Endothelial cell (in vitro differentiated cells): Measurements from ENCODE around the gene CPEB2. TPM values are rescaled to one million over a fixed set of nuclear protein-coding genes. Genes with fewer than 3 reads are reported as not detected.

Experiments used
- DNase-seq: peaks from one replicate; pipeline ENCODE4 v3.0.0; 2021; ENCODE audit warnings: low spot score
- H3K27ac Mint-ChIP-seq: one replicate; pipeline ENCODE4 v1.8.0; 2021; ENCODE audit warnings: mixed read lengths, inconsistent platforms; ENCODE audit not compliant: unreplicated experiment
- H3K27me3 Mint-ChIP-seq: one replicate; pipeline ENCODE4 v1.8.0; 2021; ENCODE audit warnings: mild to moderate bottlenecking, moderate library complexity, mixed read lengths, inconsistent platforms; ENCODE audit not compliant: unreplicated experiment
- H3K36me3 Mint-ChIP-seq: one replicate; pipeline ENCODE4 v1.8.0; 2021; ENCODE audit warnings: mild to moderate bottlenecking, low read depth, mixed read lengths, inconsistent platforms; ENCODE audit not compliant: unreplicated experiment
- H3K4me1 Mint-ChIP-seq: one replicate; pipeline ENCODE4 v1.8.0; 2021; ENCODE audit warnings: mild to moderate bottlenecking, mixed read lengths, inconsistent platforms; ENCODE audit not compliant: unreplicated experiment
- H3K4me3 Mint-ChIP-seq: one replicate; pipeline ENCODE4 v1.8.0; 2021; ENCODE audit warnings: mild to moderate bottlenecking, mixed read lengths, inconsistent platforms; ENCODE audit not compliant: unreplicated experiment
- H3K9me3 Mint-ChIP-seq: one replicate; pipeline ENCODE4 v1.8.0; 2021; ENCODE audit warnings: mixed read lengths, inconsistent platforms; ENCODE audit not compliant: unreplicated experiment
- CTCF ChIP-seq: fragments of 200-600 bp; sonication (generic); IDR thresholded peaks from one replicate; pipeline ENCODE4 v1.5.0; 2021; ENCODE audit warnings: antibody characterized with exemption; ENCODE audit not compliant: unreplicated experiment
- total RNA-seq: library from RNA; stranded (reverse); fragmentation: NEBNext Ultra II Directional; extraction: Animal tissue kit (Norgen Biotek cat#: 25700); gene quantifications from one replicate; pipeline ENCODE4 v1.2.1, GENCODE V29; 2021; ENCODE audit not compliant: unreplicated experiment

CPEB2 gene
- total RNA-seq, 1 donor from 2014 or later, result 14.9 TPM

GRCh38 chr4:15110120-15110571, 107.9 kb downstream of the CPEB2 start:
- H3K4me1 Mint-ChIP-seq, result no peaks in the 10 kb centered on the region
- H3K4me3 Mint-ChIP-seq, result no peak overlapping the region
- H3K9me3 Mint-ChIP-seq, result no peaks in the 10 kb centered on the region
- DNase-seq, result no peak
- no peaks in the 10 kb centered on the region for H3K36me3 Mint-ChIP-seq
- TF ChIP-seq CTCF, result no peak
- no peak overlapping the region for H3K27ac Mint-ChIP-seq
- H3K27me3 Mint-ChIP-seq, result no peaks in the 10 kb centered on the region

- H3K27ac Mint-ChIP-seq, result no peak overlapping the region
- H3K9me3 Mint-ChIP-seq, result no peaks in the 10 kb centered on the region
- no peak for TF ChIP-seq CTCF
- no peak for DNase-seq
- H3K27me3 Mint-ChIP-seq, result peaks cover 2% of the 10 kb centered on the region
- no peak overlapping the region for H3K4me3 Mint-ChIP-seq
- H3K36me3 Mint-ChIP-seq, result no peaks in the 10 kb centered on the region
- no peaks in the 10 kb centered on the region for H3K4me1 Mint-ChIP-seq
Measured at GRCh38 chr4:15116509-15117079, 114.3 kb downstream of the CPEB2 start.

- no peak for DNase-seq
- Mint-ChIP-seq H3K4me3 (no peak overlapping the region), H3K36me3 (no peaks in the 10 kb centered on the region), H3K27me3 (peaks cover 2% of the 10 kb centered on the region), H3K4me1 (no peaks in the 10 kb centered on the region), H3K27ac (no peak overlapping the region), H3K9me3 (no peaks in the 10 kb centered on the region)
- TF ChIP-seq CTCF, result no peak
Measured at GRCh38 chr4:15117270-15117946, 115.1 kb downstream of the CPEB2 start.

- Mint-ChIP-seq H3K27me3 (peaks cover 2% of the 10 kb centered on the region), H3K36me3 (no peaks in the 10 kb centered on the region), H3K9me3 (no peaks in the 10 kb centered on the region), H3K27ac (no peak overlapping the region), H3K4me3 (no peak overlapping the region), H3K4me1 (no peaks in the 10 kb centered on the region)
- no peak for TF ChIP-seq CTCF
- DNase-seq, result no peak
Measured at GRCh38 chr4:15118292-15118691, 116.0 kb downstream of the CPEB2 start.
